Heart right ventricle (tissue), 16 donors: ENCODE measurements around the gene PDHX. TPM values are rescaled to one million over a fixed set of nuclear protein-coding genes. Genes with fewer than 3 reads are reported as not detected.

Experiments used
- ATAC-seq, 8 donors: fragments of 200-7000 bp; cut with Tn5 transposase; one replicate each; pipeline ENCODE4 v1.9.1; 2020; ENCODE audit warnings: mild to moderate bottlenecking in 8 of 8, moderate library complexity in 8 of 8, moderate number of reproducible peaks in 1 of 8
- DNase-seq, 2 donors: peaks; one replicate each; pipeline ENCODE4 v3.0.0-alpha.2; 2020
- H3K27ac ChIP-seq, 10 donors: fragments of 200-600 bp; sonication (generic) in 2 of 10; one replicate each; pipeline versions ENCODE4 v1.5.0 to v1.8.0; 2020 to 2022; ENCODE audit warnings: mild to moderate bottlenecking in 3 of 10
- H3K27me3 ChIP-seq, 7 donors: fragments of 200-600 bp; one replicate each; pipeline ENCODE4 v1.8.0; 2021 to 2022; ENCODE audit warnings: mild to moderate bottlenecking in 2 of 7
- H3K36me3 ChIP-seq, 9 donors: fragments of 200-600 bp; sonication (generic) in 1 of 9; one replicate each; pipeline versions ENCODE4 v1.5.0 to v1.8.0; 2020 to 2022; ENCODE audit warnings: mild to moderate bottlenecking in 2 of 9
- H3K4me1 ChIP-seq, 9 donors: fragments of 200-600 bp; sonication (generic) in 1 of 9; one replicate each; pipeline versions ENCODE4 v1.5.0 to v1.8.0; 2020 to 2022; ENCODE audit warnings: mild to moderate bottlenecking in 4 of 9
- H3K4me3 ChIP-seq, 10 donors: fragments of 200-600 bp; sonication (generic) in 2 of 10; one replicate each; pipeline versions ENCODE4 v1.5.0 to v1.8.0; 2020 to 2022; ENCODE audit warnings: mild to moderate bottlenecking in 7 of 10, moderate library complexity in 2 of 10
- H3K9me3 ChIP-seq, 11 donors: fragments of 200-600 bp in 10 of 11; sonication (generic) in 2 of 11; one replicate each; pipeline versions ENCODE4 v1.5.0 to v1.8.0; 2013 to 2022; ENCODE audit warnings: mild to moderate bottlenecking in 2 of 11, control low read depth in 1 of 11, moderate library complexity in 1 of 11
- WGBS, 2 donors: extraction: QIAGEN DNeasy Blood & Tissue Kit; methylation state at CpG; one replicate each; pipeline ENCODE4 v1.1.7; 2013; ENCODE audit warnings: inconsistent platforms in 1 of 2; 5-methylcytosine and 5-hydroxymethylcytosine counted together
- intact Hi-C, 10 donors: fragments of 100-400 bp; cut with DNase I; formaldehyde crosslinking; loops; one replicate each; pipeline versions ENCODE4 v1.11.1 to v1.14.2; 2022
- polyA plus RNA-seq, 2 donors: library from polyadenylated mRNA; stranded (reverse); fragments of 200-250 nt; gene quantifications; one replicate each; pipeline ENCODE4 v1.2.3, GENCODE V29; 2013
- total RNA-seq, 10 donors: library from RNA; stranded (reverse); fragmentation: NEBNext Ultra II Directional in 3 of 10; extraction: Animal tissue kit (Norgen Biotek cat#: 25700) in 3 of 10; gene quantifications; one replicate each; pipeline versions ENCODE4 v1.2.1 to v1.2.4, GENCODE V29; 2021 to 2023
- TF ChIP-seq, protein P1 (sequence below), 9 donors: fragments of 200-600 bp; sonication (generic) in 2 of 9; IDR thresholded peaks; one replicate each; pipeline versions ENCODE4 v1.5.0 to v1.8.0; 2021 to 2022; ENCODE audit warnings: antibody characterized with exemption in 9 of 9, mild to moderate bottlenecking in 5 of 9, moderate library complexity in 1 of 9
- donor health status: Arrhythmogenic right ventricular cardiomyopathy.
- donor health status: ischemic (EF 13 %, LVEDD 7.1; RV severe dilation, severe dysfunction).
- donor health status: healthy with polysubstance abuse.
- donor health status: DM: no; HTN: yes; CAD: no.
- donor health status: DM: no; HTN: no; CAD: no.
- donor health status: ischemic (EF 25% LVEDD 6.9; RV normal size, moderate dysfunction).
- donor health status: ischemic (EF 25% LVEDD 5.7; RV mildly dilated, moderate dysfunction).
- donor health status: healthy.
- donor health status: DM: yes; HTN: yes; CAD: no.
- donor health status: Ischemic cardiomyopathy.
- donor health status: ischemic (EF 35%, LVEDD 5.7; RV mildly dilated, moderate dysfunction).
- donor health status: nonischemic (EF 11% LVEDD 7.7; RV severe dilation, severe dysfunction).
- donor health status: DM: yes; HTN: yes; CAD: no.
- donor health status: PGD.
- donor health status: ischemic (EF 29% LVEDD 5.4; RV normal size, mild dysfunction).
- donor health status: nonischemic (EF 23%, LVEDD 6.1; RV moderate dilation, normal function).

Gene PDHX
- total and polyA plus RNA-seq, 12 donors, result 52.7 to 203 (median 171) TPM

DNA sequence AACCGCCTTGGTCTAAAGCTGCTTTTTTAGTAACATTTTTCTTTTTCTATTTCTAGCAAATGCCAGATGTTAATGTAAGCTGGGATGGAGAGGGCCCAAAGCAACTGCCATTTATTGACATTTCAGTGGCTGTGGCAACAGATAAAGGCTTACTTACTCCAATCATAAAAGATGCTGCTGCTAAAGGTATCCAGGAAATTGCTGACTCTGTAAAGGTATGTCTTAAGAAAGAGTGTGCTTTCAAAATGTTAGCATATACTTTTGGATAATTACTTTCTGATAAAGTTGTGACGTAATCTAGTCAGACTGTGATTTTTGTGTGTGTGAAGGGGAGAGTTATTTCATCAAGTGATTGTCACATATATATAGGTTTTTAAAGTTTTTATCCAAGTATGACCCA lies 68.1 kb downstream of the PDHX start:
- intact Hi-C loops, result loop anchor here in 1 of 10 donors (10.0 kb wide), 1 partner anchor 50 kb away; no protein-coding TSS in a partner anchor
- WGBS, 2 donors, result 95 to 96% methylated on average over 2 of the region's 2 CpGs
- no peak for ATAC-seq
- DNase-seq, result no peak
- H3K36me3 ChIP-seq, result peaks cover 0 to 64% (median 8%) of the 10 kb centered on the region in 9 donors
- no peak overlapping the region for H3K4me3 ChIP-seq
- peaks cover 0 to 12% (median 0%) of the 10 kb centered on the region in 9 donors for H3K4me1 ChIP-seq
- no peaks in the 10 kb centered on the region for H3K27me3 ChIP-seq
- no peaks in the 10 kb centered on the region for H3K9me3 ChIP-seq
- H3K27ac ChIP-seq, result no peak overlapping the region
- TF ChIP-seq, protein P1, sequence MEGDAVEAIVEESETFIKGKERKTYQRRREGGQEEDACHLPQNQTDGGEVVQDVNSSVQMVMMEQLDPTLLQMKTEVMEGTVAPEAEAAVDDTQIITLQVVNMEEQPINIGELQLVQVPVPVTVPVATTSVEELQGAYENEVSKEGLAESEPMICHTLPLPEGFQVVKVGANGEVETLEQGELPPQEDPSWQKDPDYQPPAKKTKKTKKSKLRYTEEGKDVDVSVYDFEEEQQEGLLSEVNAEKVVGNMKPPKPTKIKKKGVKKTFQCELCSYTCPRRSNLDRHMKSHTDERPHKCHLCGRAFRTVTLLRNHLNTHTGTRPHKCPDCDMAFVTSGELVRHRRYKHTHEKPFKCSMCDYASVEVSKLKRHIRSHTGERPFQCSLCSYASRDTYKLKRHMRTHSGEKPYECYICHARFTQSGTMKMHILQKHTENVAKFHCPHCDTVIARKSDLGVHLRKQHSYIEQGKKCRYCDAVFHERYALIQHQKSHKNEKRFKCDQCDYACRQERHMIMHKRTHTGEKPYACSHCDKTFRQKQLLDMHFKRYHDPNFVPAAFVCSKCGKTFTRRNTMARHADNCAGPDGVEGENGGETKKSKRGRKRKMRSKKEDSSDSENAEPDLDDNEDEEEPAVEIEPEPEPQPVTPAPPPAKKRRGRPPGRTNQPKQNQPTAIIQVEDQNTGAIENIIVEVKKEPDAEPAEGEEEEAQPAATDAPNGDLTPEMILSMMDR (IDR thresholded peaks at IDR 0.05), result no peak

DNA sequence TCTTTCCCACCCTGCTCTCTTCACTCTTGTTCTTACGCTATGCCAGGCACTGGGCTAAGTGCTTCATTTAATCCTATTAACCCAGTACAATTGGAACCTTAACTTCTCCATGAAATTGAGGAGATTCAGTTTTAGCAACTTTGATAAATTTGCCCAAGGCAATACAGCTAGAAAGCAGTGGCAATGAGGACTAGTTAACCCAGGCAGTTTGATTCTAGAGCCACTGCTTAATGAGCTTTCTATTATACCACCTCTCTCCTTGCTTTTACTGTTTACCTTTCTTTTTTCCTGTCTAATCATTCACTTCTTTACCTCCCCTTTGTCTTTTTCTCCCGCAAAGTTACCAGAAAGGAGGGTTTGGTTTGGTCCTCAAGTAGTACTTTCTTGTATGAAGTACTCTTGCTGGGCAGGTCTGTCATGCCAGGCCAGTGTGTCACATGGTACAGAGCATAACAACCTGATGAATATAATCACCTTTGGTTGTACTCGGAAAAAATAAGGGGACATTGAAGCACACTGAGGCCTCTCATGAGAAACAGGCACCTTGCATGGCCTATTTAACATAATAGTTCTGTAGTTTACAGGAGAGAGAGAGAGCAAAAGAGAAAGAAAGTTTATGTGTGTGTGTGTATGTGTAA lies 70.6 kb downstream of the PDHX start:
- H3K9me3 ChIP-seq, result no peaks in the 10 kb centered on the region
- H3K4me1 ChIP-seq, result peaks cover 0 to 12% (median 0%) of the 10 kb centered on the region in 9 donors
- H3K27ac ChIP-seq, result no peak overlapping the region
- ATAC-seq, result no peak
- H3K27me3 ChIP-seq, result no peaks in the 10 kb centered on the region
- TF ChIP-seq, protein P1 (IDR thresholded peaks at IDR 0.05), result no peak
- intact Hi-C loops, result loop anchor here in 1 of 10 donors (10.0 kb wide), 1 partner anchor 52 kb away; no protein-coding TSS in a partner anchor
- H3K36me3 ChIP-seq, result peaks cover 0 to 61% (median 12%) of the 10 kb centered on the region in 9 donors
- WGBS, 2 donors, result 91 to 95% methylated on average over 3 of the region's 3 CpGs
- no peak overlapping the region for H3K4me3 ChIP-seq
- no peak for DNase-seq

DNA sequence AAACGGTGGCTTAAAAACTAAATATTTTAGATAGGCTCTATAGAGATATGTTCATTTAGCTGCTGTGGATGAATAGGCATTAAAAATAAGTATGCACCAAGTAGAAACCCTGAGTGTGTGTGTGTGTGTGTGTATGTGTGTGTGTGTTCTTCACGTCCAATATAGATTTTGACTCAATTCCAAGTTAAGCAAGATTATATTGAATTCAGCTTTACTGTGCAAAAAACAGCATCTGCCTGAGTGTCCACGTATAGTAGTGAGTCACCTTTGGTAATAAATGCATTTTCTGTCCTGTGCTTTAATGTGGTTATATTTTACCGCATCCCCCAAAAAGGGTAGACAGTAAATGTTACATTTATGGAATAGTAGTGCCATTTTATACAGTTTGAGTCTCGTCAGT lies 71.2 kb downstream of the PDHX start:
- ATAC-seq (no peak), DNase-seq (no peak)
- WGBS, 2 donors, result 83 to 84% methylated on average over 5 of the region's 5 CpGs
- H3K4me1 ChIP-seq, result peaks cover 0 to 12% (median 0%) of the 10 kb centered on the region in 9 donors
- no peak overlapping the region for H3K4me3 ChIP-seq
- no peaks in the 10 kb centered on the region for H3K27me3 ChIP-seq
- intact Hi-C loops, result loop anchor here in 1 of 10 donors (10.0 kb wide), 1 partner anchor 53 kb away; no protein-coding TSS in a partner anchor
- no peaks in the 10 kb centered on the region for H3K9me3 ChIP-seq
- peaks cover 0 to 61% (median 12%) of the 10 kb centered on the region in 9 donors for H3K36me3 ChIP-seq
- H3K27ac ChIP-seq, result no peak overlapping the region
- TF ChIP-seq, protein P1 (IDR thresholded peaks at IDR 0.05), result no peak

DNA sequence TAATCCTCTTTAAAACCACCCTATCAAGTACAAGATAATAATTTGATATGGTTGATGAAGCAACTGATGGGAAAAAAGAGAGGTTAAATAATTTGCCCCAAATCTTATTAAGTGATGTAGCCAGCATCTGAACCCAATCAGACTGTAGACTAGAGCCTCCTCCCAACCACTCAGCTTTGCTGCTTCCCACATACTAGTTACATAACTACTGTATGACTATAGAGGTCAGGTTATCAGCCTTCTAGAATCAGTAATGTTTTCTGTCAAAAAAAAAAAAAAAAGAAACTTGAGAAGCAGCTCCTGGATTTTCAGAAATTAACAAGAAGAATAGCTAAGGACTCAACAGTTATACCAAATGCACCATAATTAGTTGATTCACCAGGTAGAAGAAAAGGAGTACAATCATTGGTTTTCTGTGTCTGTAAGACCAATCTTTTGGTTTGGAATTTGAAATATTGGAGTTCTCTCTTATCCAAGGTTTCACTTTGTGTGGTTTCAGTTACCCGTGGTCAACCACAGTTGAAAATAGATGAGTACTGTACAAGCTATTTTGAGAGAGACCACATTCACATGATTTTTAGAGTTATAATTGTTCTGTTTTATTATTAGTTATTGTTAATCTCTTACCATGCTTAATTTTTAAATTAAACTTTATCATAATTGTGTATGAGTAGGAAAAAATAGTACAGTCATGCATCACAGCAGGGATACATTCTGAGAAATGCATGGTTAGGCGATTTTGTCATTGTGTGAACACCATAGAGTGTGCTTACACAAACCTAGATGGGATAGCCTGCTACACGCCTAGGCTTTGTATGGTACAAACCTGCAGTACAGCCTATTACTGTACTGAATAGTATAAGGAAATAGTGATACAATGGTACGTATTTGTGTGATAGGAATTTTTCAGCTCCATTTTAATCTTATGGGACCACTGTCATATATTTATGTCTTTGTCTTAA lies 72.2 kb downstream of the PDHX start:
- TF ChIP-seq, protein P1 (IDR thresholded peaks at IDR 0.05), result no peak
- 92% methylated on average over 4 of the region's 4 CpGs for WGBS, 2 donors
- Histone ChIP-seq H3K4me3 (no peak overlapping the region), H3K9me3 (no peaks in the 10 kb centered on the region), H3K36me3 (peaks cover 0 to 66% (median 12%) of the 10 kb centered on the region in 9 donors), H3K27ac (no peak overlapping the region), H3K4me1 (peaks cover 0 to 12% (median 0%) of the 10 kb centered on the region in 9 donors), H3K27me3 (no peaks in the 10 kb centered on the region)
- ATAC-seq, result no peak
- intact Hi-C loops, result loop anchor here in 1 of 10 donors (10.0 kb wide), 1 partner anchor 54 kb away; no protein-coding TSS in a partner anchor
- no peak for DNase-seq
